HG03280 (cell line): Measurements from ENCODE around the gene STH.

Source experiments
- ATAC-seq: cut with Tn5 transposase; IDR thresholded peaks from one replicate; pipeline ENCODE4 v1.9.1; 2021; ENCODE audit warnings: mild to moderate bottlenecking, moderate library complexity; ENCODE audit not compliant: unreplicated experiment

STH gene

GRCh38 chr17:45966606-45967280 is 32.3 kb upstream of the STH start:
- ATAC-seq: no peak

GRCh38 chr17:45967378-45967777 is 31.7 kb upstream of the STH start:
- no peak for ATAC-seq

- ATAC-seq: no peak
Measured at GRCh38 chr17:45968732-45969131, 30.3 kb upstream of the STH start.

GRCh38 chr17:45969726-45970125 is 29.3 kb upstream of the STH start:
- ATAC-seq: no peak

- ATAC-seq: no peak
Measured at GRCh38 chr17:45970659-45971058, 28.4 kb upstream of the STH start.

GRCh38 chr17:45971698-45972141 is 27.3 kb upstream of the STH start:
- no peak for ATAC-seq

GRCh38 chr17:45972531-45972930 is 26.5 kb upstream of the STH start:
- no peak for ATAC-seq

- ATAC-seq: no peak
Measured at GRCh38 chr17:45973099-45973780, 25.8 kb upstream of the STH start.

- no peak for ATAC-seq
Measured at GRCh38 chr17:45973946-45974859, 24.8 kb upstream of the STH start.

- no peak for ATAC-seq
Measured at GRCh38 chr17:45974916-45975630, 24.0 kb upstream of the STH start.

- no peak for ATAC-seq
Measured at GRCh38 chr17:45975640-45976295, 23.3 kb upstream of the STH start.

GRCh38 chr17:45976391-45976754 is 22.7 kb upstream of the STH start:
- ATAC-seq: no peak

GRCh38 chr17:45976755-45977505 is 22.1 kb upstream of the STH start:
- no peak for ATAC-seq

GRCh38 chr17:45977506-45977824 is 21.6 kb upstream of the STH start:
- no peak for ATAC-seq

GRCh38 chr17:45977976-45978626 is 20.9 kb upstream of the STH start:
- no peak for ATAC-seq

GRCh38 chr17:45979137-45979536 is 19.9 kb upstream of the STH start:
- no peak for ATAC-seq

GRCh38 chr17:45980855-45981254 is 18.2 kb upstream of the STH start:
- no peak for ATAC-seq

GRCh38 chr17:45981306-45981705 is 17.7 kb upstream of the STH start:
- no peak for ATAC-seq

GRCh38 chr17:45982791-45983613 is 16.0 kb upstream of the STH start:
- no peak for ATAC-seq
